ENCODE measurements around the gene TES. TPM values are rescaled to one million over a fixed set of nuclear protein-coding genes. Genes with fewer than 3 reads are reported as not detected.

TES gene
- total RNA-seq, 1 donor from 2014 or later: 10.6 TPM

Other genes starting within 250 kb of the TES start
- 0.49 TPM for gene TFEC, start 179.8 kb upstream of the TES start, total RNA-seq

Measured in temporal lobe (tissue), 1 donor.